ENCODE data around the gene SLC22A23. TPM values are rescaled to one million over a fixed set of nuclear protein-coding genes. Genes with fewer than 3 reads are reported as not detected.
A peak's percentile ranks its signal among the peaks of the same experiment; 100 is the strongest.

Gene SLC22A23
- total RNA-seq, 1 donor from 2014 or later, result 0.95 TPM

GRCh38 chr6:3336066-3336786, 120.6 kb downstream of the SLC22A23 start:
- intact Hi-C loops (cut with micrococcal nuclease), result no loop called here
- ChIA-PET CTCF (no interaction called here), POLR2A (interaction anchor here (0.7 kb wide), 1 partner anchor 440 kb away, joined by 3 read pairs; no protein-coding TSS in a partner anchor)
- no peak for DNase-seq
- no peak overlapping the region for H3K4me3 Mint-ChIP-seq
- no peak for TF ChIP-seq CTCF (IDR thresholded peaks at IDR 0.05)
- H3K27ac Mint-ChIP-seq, result no peak overlapping the region
- H3K36me3 Mint-ChIP-seq (ENCODE audit: low read depth), result no peaks in the 10 kb centered on the region
- H3K27me3 Mint-ChIP-seq, result peaks cover 15% of the 10 kb centered on the region
- ATAC-seq (ENCODE audit: low read depth), result no peak
- H3K4me1 Mint-ChIP-seq, result peaks cover 12% of the 10 kb centered on the region
- no peaks in the 10 kb centered on the region for H3K9me3 Mint-ChIP-seq

- no peaks in the 10 kb centered on the region for H3K9me3 Mint-ChIP-seq
- H3K27ac Mint-ChIP-seq, result no peak overlapping the region
- TF ChIP-seq CTCF (IDR thresholded peaks at IDR 0.05), result no peak
- ATAC-seq (ENCODE audit: low read depth) (no peak), DNase-seq (no peak)
- peaks cover 18% of the 10 kb centered on the region for H3K27me3 Mint-ChIP-seq
- intact Hi-C loops (cut with micrococcal nuclease), result no loop called here
- H3K4me1 Mint-ChIP-seq, result peaks cover 12% of the 10 kb centered on the region
- CTCF ChIA-PET, result no interaction called here
- no peaks in the 10 kb centered on the region for H3K36me3 Mint-ChIP-seq (ENCODE audit: low read depth)
- no peak overlapping the region for H3K4me3 Mint-ChIP-seq
- POLR2A ChIA-PET, result no interaction called here
These were observed 121.7 kb downstream of the SLC22A23 start for GRCh38 chr6:3335169-3335568.

GRCh38 chr6:3334555-3334954, 122.3 kb downstream of the SLC22A23 start:
- POLR2A ChIA-PET, result no interaction called here
- no peak overlapping the region for H3K4me3 Mint-ChIP-seq
- CTCF ChIA-PET, result no interaction called here
- peaks cover 18% of the 10 kb centered on the region for H3K27me3 Mint-ChIP-seq
- H3K9me3 Mint-ChIP-seq, result no peaks in the 10 kb centered on the region
- no peak overlapping the region for H3K27ac Mint-ChIP-seq
- no peak for ATAC-seq (ENCODE audit: low read depth)
- no peak for TF ChIP-seq CTCF (IDR thresholded peaks at IDR 0.05)
- peaks cover 12% of the 10 kb centered on the region for H3K4me1 Mint-ChIP-seq
- intact Hi-C loops (cut with micrococcal nuclease), result no loop called here
- no peak for DNase-seq
- H3K36me3 Mint-ChIP-seq (ENCODE audit: low read depth), result no peaks in the 10 kb centered on the region

- H3K36me3 Mint-ChIP-seq (ENCODE audit: low read depth), result no peaks in the 10 kb centered on the region
- peaks cover 18% of the 10 kb centered on the region for H3K27me3 Mint-ChIP-seq
- intact Hi-C loops (cut with micrococcal nuclease), result no loop called here
- no peak for DNase-seq
- peak; percentile 34 for ATAC-seq (ENCODE audit: low read depth)
- no peak for TF ChIP-seq CTCF (IDR thresholded peaks at IDR 0.05)
- POLR2A ChIA-PET, result no interaction called here
- H3K4me1 Mint-ChIP-seq, result peaks cover 9% of the 10 kb centered on the region
- H3K27ac Mint-ChIP-seq, result no peak overlapping the region
- CTCF ChIA-PET, result no interaction called here
- no peak overlapping the region for H3K4me3 Mint-ChIP-seq
- H3K9me3 Mint-ChIP-seq, result no peaks in the 10 kb centered on the region
These were observed 123.6 kb downstream of the SLC22A23 start for GRCh38 chr6:3333263-3333662.

- Mint-ChIP-seq H3K27me3 (peaks cover 23% of the 10 kb centered on the region), H3K9me3 (no peaks in the 10 kb centered on the region), H3K27ac (no peak overlapping the region), H3K36me3 (ENCODE audit: low read depth) (no peaks in the 10 kb centered on the region), H3K4me1 (no peaks in the 10 kb centered on the region), H3K4me3 (no peak overlapping the region)
- ChIA-PET CTCF (no interaction called here), POLR2A (no interaction called here)
- TF ChIP-seq CTCF (IDR thresholded peaks at IDR 0.05), result no peak
- intact Hi-C loops (cut with micrococcal nuclease), result no loop called here
- ATAC-seq (ENCODE audit: low read depth) (no peak), DNase-seq (no peak)
These were observed 124.9 kb downstream of the SLC22A23 start for GRCh38 chr6:3331971-3332370.

All from activated B cell treated with CpG ODN at 0.5 μM for 24 hours (primary cell).